WTC11 (cell line): Measurements from ENCODE around the gene AK2. TPM values are rescaled to one million over a fixed set of nuclear protein-coding genes. Genes with fewer than 3 reads are reported as not detected.
"Not testable (repeated sequence)": the region's sequence is repeated elsewhere in the genome, so short reads cannot be mapped to it uniquely, and the experiment has no call there.

ENCODE experiments used
- ATAC-seq: fragments of 200-7000 bp; cut with Tn5 transposase; 2 replicates; pipeline ENCODE4 v1.10.0; 2021; ENCODE audit warnings: mild to moderate bottlenecking, moderate library complexity
- CTCF ChIA-PET: fragments of 300-600 bp; sonication (Branson Sonifier 250); formaldehyde crosslinking; loops from one replicate; lab custom pipeline; 2021; ENCODE audit warnings: antibody characterized with exemption; lab: Charles Lee
- POLR2A ChIA-PET: fragments of 350-600 bp; sonication (Branson Sonifier 250); formaldehyde crosslinking; loops from one replicate; lab custom pipeline; 2021; ENCODE audit warnings: antibody characterized with exemption; lab: Charles Lee
- DNase-seq: peaks from one replicate; pipeline ENCODE4 v3.0.0; 2021; ENCODE audit warnings: low spot score
- H3K27ac Mint-ChIP-seq: 2 replicates; pipeline ENCODE4 v1.8.0; 2021; ENCODE audit warnings: mixed read lengths
- H3K27me3 Mint-ChIP-seq: 2 replicates; pipeline ENCODE4 v1.8.0; 2021; ENCODE audit warnings: low read depth, mild to moderate bottlenecking, moderate library complexity, mixed read lengths
- H3K36me3 Mint-ChIP-seq: 2 replicates; pipeline ENCODE4 v1.8.0; 2021; ENCODE audit warnings: mixed read lengths
- H3K4me1 Mint-ChIP-seq: 2 replicates; pipeline ENCODE4 v1.8.0; 2022; ENCODE audit warnings: mixed read lengths
- H3K4me3 Mint-ChIP-seq: 2 replicates; pipeline ENCODE4 v1.8.0; 2021; ENCODE audit warnings: mild to moderate bottlenecking, moderate library complexity, mixed read lengths
- H3K9me3 Mint-ChIP-seq: 2 replicates; pipeline ENCODE4 v1.8.0; 2021; ENCODE audit warnings: mixed read lengths
- AFF4 ChIP-seq: sonication (generic); formaldehyde crosslinking; IDR thresholded peaks from 2 replicates; pipeline ENCODE4 v1.8.1; 2023; ENCODE audit warnings: mild to moderate bottlenecking, missing genetic modification reagents, borderline replicate concordance
- ELF4 ChIP-seq: sonication (generic); formaldehyde crosslinking; IDR thresholded peaks from 2 replicates; pipeline ENCODE4 v1.8.1; 2022; ENCODE audit warnings: low read depth, mild to moderate bottlenecking, moderate library complexity, missing genetic modification reagents
- ERG ChIP-seq: fragments of 250-450 bp; sonication (Bioruptor Pico); IDR thresholded peaks from 2 replicates; pipeline ENCODE4 v1.8.0; 2021; ENCODE audit warnings: mild to moderate bottlenecking
- ETV6 ChIP-seq: sonication (generic); formaldehyde crosslinking; IDR thresholded peaks from 2 replicates; pipeline ENCODE4 v1.8.1; 2022; ENCODE audit warnings: mild to moderate bottlenecking, missing genetic modification reagents
- OVOL2 ChIP-seq: fragments of 250-450 bp; sonication (Bioruptor Pico); IDR thresholded peaks from 2 replicates; pipeline ENCODE4 v1.9.0; 2021; ENCODE audit warnings: mild to moderate bottlenecking, borderline replicate concordance
- PRRX2 ChIP-seq: fragments of 250-450 bp; sonication (Bioruptor Pico); IDR thresholded peaks from 2 replicates; pipeline ENCODE4 v1.8.0; 2021; ENCODE audit warnings: mild to moderate bottlenecking
- SMAD4 ChIP-seq: sonication (generic); formaldehyde crosslinking; IDR thresholded peaks from 2 replicates; pipeline ENCODE4 v1.8.0; 2022; ENCODE audit warnings: mild to moderate bottlenecking, missing genetic modification reagents
- TCF7 ChIP-seq: sonication (generic); formaldehyde crosslinking; IDR thresholded peaks from 2 replicates; pipeline ENCODE4 v1.8.0; 2022; ENCODE audit warnings: mild to moderate bottlenecking, low read depth, missing genetic modification reagents, moderate library complexity
- ZNF281 ChIP-seq: sonication (generic); formaldehyde crosslinking; IDR thresholded peaks from 2 replicates; pipeline ENCODE4 v1.8.0; 2023; ENCODE audit warnings: mild to moderate bottlenecking, missing genetic modification reagents
- ZNF671 ChIP-seq: fragments of 250-450 bp; sonication (Bioruptor Pico); IDR thresholded peaks from 2 replicates; pipeline ENCODE4 v1.8.0; 2021; ENCODE audit warnings: mild to moderate bottlenecking
- total RNA-seq: library from RNA; stranded (reverse); gene quantifications from 3 replicates; pipeline ENCODE4 v1.2.3, GENCODE V29; 2021
- TF ChIP-seq, protein P1 (sequence below): sonication (generic); formaldehyde crosslinking; IDR thresholded peaks from 2 replicates; pipeline ENCODE4 v1.8.1; 2023; ENCODE audit warnings: mild to moderate bottlenecking, missing genetic modification reagents

The AK2 gene
- total RNA-seq, 1 experiment from 2014 or later, result 124 TPM

DNA sequence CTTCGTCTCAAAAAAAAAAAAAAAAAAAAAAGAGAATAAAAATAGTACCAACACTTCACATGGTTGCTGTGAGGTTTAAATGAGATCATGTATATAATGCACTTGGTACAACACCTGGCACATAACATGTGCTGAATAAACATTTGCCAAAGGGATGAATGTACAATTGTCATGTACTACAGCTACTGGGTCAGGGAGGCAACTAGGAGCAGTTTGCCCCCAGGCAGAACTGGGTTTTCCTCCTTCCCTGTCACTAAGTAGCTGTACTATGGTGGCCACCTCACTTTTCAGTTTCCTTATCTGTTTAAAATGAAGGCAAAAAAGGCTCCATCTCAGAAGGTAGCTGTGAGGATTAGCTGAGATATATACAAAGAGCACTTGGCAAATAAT lies 11.5 kb downstream of the AK2 start:
- Mint-ChIP-seq H3K36me3 (peaks cover 39% of the 10 kb centered on the region), H3K4me1 (peaks cover 30% of the 10 kb centered on the region), H3K4me3 (no peak overlapping the region), H3K27ac (no peak overlapping the region), H3K9me3 (no peaks in the 10 kb centered on the region), H3K27me3 (no peaks in the 10 kb centered on the region)
- ChIA-PET POLR2A (interaction anchor here (0.5 to 0.7 kb wide), 2 partner anchors 196 to 1261 kb away, joined by 3 to 7 read pairs; no protein-coding TSS in a partner anchor), CTCF (interaction anchor here (0.6 to 1.4 kb wide), 6 partner anchors 27 to 1874 kb away, joined by 3 to 8 read pairs (median 4); partner anchors contain the start of gene AZIN2)
- no peak for TF ChIP-seq ETV6 (CRISPR knock-in tag)
- TF ChIP-seq ELF4 (CRISPR knock-in tag), result no peak
- TF ChIP-seq TCF7 (CRISPR knock-in tag), result no peak
- TF ChIP-seq OVOL2 (CRISPR knock-in tag), result no peak
- TF ChIP-seq ZNF671 (CRISPR knock-in tag), result no peak
- TF ChIP-seq ZNF281 (CRISPR knock-in tag), result no peak
- no peak for TF ChIP-seq PRRX2 (CRISPR knock-in tag)
- TF ChIP-seq AFF4 (CRISPR knock-in tag), result no peak
- TF ChIP-seq, protein P1, sequence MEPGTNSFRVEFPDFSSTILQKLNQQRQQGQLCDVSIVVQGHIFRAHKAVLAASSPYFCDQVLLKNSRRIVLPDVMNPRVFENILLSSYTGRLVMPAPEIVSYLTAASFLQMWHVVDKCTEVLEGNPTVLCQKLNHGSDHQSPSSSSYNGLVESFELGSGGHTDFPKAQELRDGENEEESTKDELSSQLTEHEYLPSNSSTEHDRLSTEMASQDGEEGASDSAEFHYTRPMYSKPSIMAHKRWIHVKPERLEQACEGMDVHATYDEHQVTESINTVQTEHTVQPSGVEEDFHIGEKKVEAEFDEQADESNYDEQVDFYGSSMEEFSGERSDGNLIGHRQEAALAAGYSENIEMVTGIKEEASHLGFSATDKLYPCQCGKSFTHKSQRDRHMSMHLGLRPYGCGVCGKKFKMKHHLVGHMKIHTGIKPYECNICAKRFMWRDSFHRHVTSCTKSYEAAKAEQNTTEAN (CRISPR knock-in tag), result no peak
- TF ChIP-seq SMAD4 (CRISPR knock-in tag), result no peak
- ATAC-seq (no peak), DNase-seq (no peak)

DNA sequence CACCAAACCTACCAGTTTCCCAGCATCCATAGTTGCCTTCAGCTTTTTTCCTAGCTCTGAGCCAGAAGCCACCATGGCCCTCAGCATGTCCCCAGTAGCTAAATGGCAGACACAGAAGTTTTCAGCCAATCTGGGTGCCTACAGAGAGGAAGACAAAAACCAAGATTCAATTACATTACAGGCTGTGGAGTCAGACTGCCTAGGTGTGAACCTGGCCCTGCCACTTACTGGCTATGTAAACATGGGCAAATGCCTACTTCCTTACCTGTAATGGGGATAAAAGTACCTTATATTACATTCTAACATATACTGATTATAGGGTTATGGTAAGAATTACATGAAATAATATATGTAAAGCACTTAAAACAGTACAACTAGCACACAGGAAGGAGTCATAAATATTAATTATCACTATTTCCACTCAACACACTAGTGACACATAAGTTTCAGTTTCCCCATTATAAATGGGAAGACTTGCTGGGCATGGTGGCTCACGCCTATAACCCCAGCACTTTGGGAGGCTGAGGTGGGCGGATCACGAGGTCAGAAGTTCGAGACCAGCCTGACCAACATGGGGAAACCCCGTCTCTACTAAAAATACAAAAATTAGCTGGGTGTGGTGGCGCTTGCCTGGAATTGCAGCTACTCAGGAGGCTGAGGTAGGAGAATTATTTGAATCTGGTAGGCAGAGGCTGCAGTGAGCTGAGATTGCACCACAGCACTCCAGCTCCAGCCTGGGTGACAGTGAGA lies 12.1 kb downstream of the AK2 start:
- ATAC-seq, H3K27me3 Mint-ChIP-seq, DNase-seq, H3K9me3 Mint-ChIP-seq, H3K4me3 Mint-ChIP-seq: not testable (repeated sequence)
- peaks cover 33% of the 10 kb centered on the region for H3K4me1 Mint-ChIP-seq
- H3K27ac Mint-ChIP-seq, result peak overlapping the region; percentile 45; the same call in 1 of the 2 replicates
- ChIA-PET POLR2A (interaction anchor here (0.5 to 0.7 kb wide), 2 partner anchors 195 to 1260 kb away, joined by 3 to 7 read pairs; no protein-coding TSS in a partner anchor), CTCF (interaction anchor here (0.6 to 1.4 kb wide), 7 partner anchors 26 to 1874 kb away, joined by 3 to 8 read pairs (median 3); partner anchors contain the start of gene AZIN2)
- H3K36me3 Mint-ChIP-seq, result peaks cover 44% of the 10 kb centered on the region

GRCh38 chr1:33022650-33023200 lies 14.0 kb downstream of the AK2 start:
- peaks cover 63% of the 10 kb centered on the region for H3K36me3 Mint-ChIP-seq
- TF ChIP-seq ERG (CRISPR knock-in tag), result no peak
- ChIA-PET POLR2A (interaction anchor here (0.6 kb wide), 1 partner anchor 1121 kb away, joined by 8 read pairs; no protein-coding TSS in a partner anchor), CTCF (interaction anchor here (0.7 kb wide), 1 partner anchor 89 kb away, joined by 3 read pairs; no protein-coding TSS in a partner anchor)
- DNase-seq, result no peak
- no peak overlapping the region for H3K27ac Mint-ChIP-seq
- ATAC-seq, result no peak
- H3K4me1 Mint-ChIP-seq, result peaks cover 20% of the 10 kb centered on the region
- no peaks in the 10 kb centered on the region for H3K27me3 Mint-ChIP-seq
- H3K9me3 Mint-ChIP-seq, result no peaks in the 10 kb centered on the region
- H3K4me3 Mint-ChIP-seq, result no peak overlapping the region
